HG03342 (cell line): Measurements from ENCODE around the gene CHMP2A.
"Not testable (repeated sequence)": the region's sequence is repeated elsewhere in the genome, so short reads cannot be mapped to it uniquely, and the experiment has no call there.

Experiments used
- ATAC-seq: cut with Tn5 transposase; IDR thresholded peaks from one replicate; pipeline ENCODE4 v1.9.1; 2021; ENCODE audit warnings: mild to moderate bottlenecking, moderate library complexity; ENCODE audit not compliant: unreplicated experiment

CHMP2A gene

GRCh38 chr19:58542641-58543372 lies 12.1 kb downstream of the CHMP2A start:
- not testable (repeated sequence) for ATAC-seq

GRCh38 chr19:58539169-58539559 lies 15.7 kb downstream of the CHMP2A start:
- not testable (repeated sequence) for ATAC-seq

GRCh38 chr19:58538257-58539168 lies 16.4 kb downstream of the CHMP2A start:
- no peak for ATAC-seq

GRCh38 chr19:58536852-58537798 lies 17.8 kb downstream of the CHMP2A start:
- no peak for ATAC-seq

- no peak for ATAC-seq
These were observed 19.0 kb downstream of the CHMP2A start for GRCh38 chr19:58535857-58536256.

GRCh38 chr19:58531034-58531840 lies 23.7 kb downstream of the CHMP2A start:
- ATAC-seq, result no peak

- no peak for ATAC-seq
These were observed 25.5 kb downstream of the CHMP2A start for GRCh38 chr19:58529405-58529804.

- ATAC-seq, result no peak
These were observed 32.2 kb downstream of the CHMP2A start for GRCh38 chr19:58522709-58523108.

GRCh38 chr19:58521651-58522050 lies 33.3 kb downstream of the CHMP2A start:
- ATAC-seq, result no peak

GRCh38 chr19:58520257-58520599 lies 34.7 kb downstream of the CHMP2A start:
- ATAC-seq, result no peak

GRCh38 chr19:58519355-58520256 lies 35.3 kb downstream of the CHMP2A start, which contains the start of gene ZBTB45:
ZBTB45 (minus strand) TSS chr19:58519810; CDS start chr19:58517673, 2,137 bp downstream.
- ATAC-seq, result peak; percentile 75

- ATAC-seq, result no peak
These were observed 35.9 kb downstream of the CHMP2A start for GRCh38 chr19:58519087-58519354.

GRCh38 chr19:58518256-58519086 lies 36.4 kb downstream of the CHMP2A start:
- no peak for ATAC-seq

GRCh38 chr19:58516964-58517833 lies 37.7 kb downstream of the CHMP2A start:
- ATAC-seq, result no peak

- no peak for ATAC-seq
These were observed 38.6 kb downstream of the CHMP2A start for GRCh38 chr19:58516246-58516836.

GRCh38 chr19:58515259-58515658 lies 39.6 kb downstream of the CHMP2A start:
- ATAC-seq, result no peak

GRCh38 chr19:58514564-58515022 lies 40.3 kb downstream of the CHMP2A start:
- no peak for ATAC-seq
